ENCODE results near the gene LHFPL3. TPM values are rescaled to one million over a fixed set of nuclear protein-coding genes. Genes with fewer than 3 reads are reported as not detected.

The LHFPL3 gene
- total and polyA plus RNA-seq, 2 donors (not counting 1 experiment from before 2014, with no cell fraction given) = not detected

GRCh38 chr7:104397442-104397841, 69.0 kb downstream of the LHFPL3 start:
- no CpG with 5 or more reads among the region's 4 CpGs for WGBS (ENCODE audit: insufficient coverage)
- H3K27me3 Mint-ChIP-seq = peaks cover 14% of the 10 kb centered on the region
- no peaks in the 10 kb centered on the region for H3K9me3 Mint-ChIP-seq (ENCODE audit: insufficient read depth)
- H3K4me3 Mint-ChIP-seq = no peak overlapping the region
- TF ChIP-seq CTCF (IDR thresholded peaks at IDR 0.05) (no peak), EZH2 (IDR thresholded peaks at IDR 0.05; ENCODE audit: borderline replicate concordance, insufficient read depth, low read depth, low read length, poor library complexity, severe bottlenecking) (no peak)
- Histone ChIP-seq H3K4me1 (ENCODE audit: control insufficient read depth in 2 of 2, insufficient read depth in 2 of 2, low read length in 2 of 2) (no peaks in the 10 kb centered on the region), H3K36me3 (replicated peaks in 1 of 2; ENCODE audit: control extremely low read depth in 1 of 2, control insufficient read depth in 1 of 2, extremely low read depth in 1 of 2, insufficient read depth in 2 of 2, low read length in 1 of 2) (no peaks in the 10 kb centered on the region), H3K27ac (ENCODE audit: low read length in 2 of 2) (no peak overlapping the region), H3K4me2 (replicated peaks; ENCODE audit: low read depth, low read length, poor library complexity, severe bottlenecking) (no peak overlapping the region), H3K9ac (ENCODE audit: low read length) (no peak overlapping the region), H2AFZ (ENCODE audit: insufficient read depth, low read depth, low read length, poor library complexity, severe bottlenecking) (no peak overlapping the region), H3K4me3 (ENCODE audit: control extremely low read depth in 1 of 5, extremely low read depth in 1 of 5, insufficient read depth in 1 of 5, low read depth in 2 of 5, low read length in 4 of 5) (no peak overlapping the region), H4K20me1 (ENCODE audit: control insufficient read depth, insufficient read depth, low read length, poor library complexity, severe bottlenecking) (no peaks in the 10 kb centered on the region), H3K79me2 (ENCODE audit: control insufficient read depth, insufficient read depth, low read length) (no peaks in the 10 kb centered on the region), H3K9me3 (ENCODE audit: control extremely low read depth in 1 of 3, control insufficient read depth in 2 of 3, insufficient read depth in 1 of 3, low read length in 2 of 3) (no peaks in the 10 kb centered on the region), H3K27me3 (replicated peaks in 1 of 4; ENCODE audit: control extremely low read depth in 1 of 4, control insufficient read depth in 3 of 4, insufficient read depth in 4 of 4, low read length in 3 of 4) (no peaks in the 10 kb centered on the region)
- intact Hi-C loops (cut with micrococcal nuclease) = no loop called here
- POLR2A ChIA-PET = no interaction called here
- H3K27ac Mint-ChIP-seq = no peak overlapping the region
- CTCF ChIA-PET = no interaction called here
- H3K4me1 Mint-ChIP-seq = no peaks in the 10 kb centered on the region
- DNase-seq (no peak), ATAC-seq (ENCODE audit: low read depth) (no peak)

GRCh38 chr7:104408371-104408770, 80.0 kb downstream of the LHFPL3 start:
- H3K9me3 Mint-ChIP-seq (ENCODE audit: insufficient read depth) = peaks cover 2% of the 10 kb centered on the region
- H2AFZ ChIP-seq (ENCODE audit: insufficient read depth, low read depth, low read length, poor library complexity, severe bottlenecking) = no peak overlapping the region
- WGBS (ENCODE audit: insufficient coverage) = no CpG with 5 or more reads among the region's 1 CpG
- CTCF ChIA-PET = no interaction called here
- peaks cover 0 to 3% (median 0%) of the 10 kb centered on the region in 3 donors for H3K9me3 ChIP-seq (ENCODE audit: control extremely low read depth in 1 of 3, control insufficient read depth in 2 of 3, insufficient read depth in 1 of 3, low read length in 2 of 3)
- DNase-seq = no peak
- H4K20me1 ChIP-seq (ENCODE audit: control insufficient read depth, insufficient read depth, low read length, poor library complexity, severe bottlenecking) = no peaks in the 10 kb centered on the region
- no peak overlapping the region for H3K4me3 ChIP-seq (ENCODE audit: control extremely low read depth in 1 of 5, extremely low read depth in 1 of 5, insufficient read depth in 1 of 5, low read depth in 2 of 5, low read length in 4 of 5)
- H3K27me3 ChIP-seq (replicated peaks in 1 of 4; ENCODE audit: control extremely low read depth in 1 of 4, control insufficient read depth in 3 of 4, insufficient read depth in 4 of 4, low read length in 3 of 4) = peaks cover 0 to 3% (median 0%) of the 10 kb centered on the region in 4 experiments
- no peaks in the 10 kb centered on the region for H3K79me2 ChIP-seq (ENCODE audit: control insufficient read depth, insufficient read depth, low read length)
- no peak overlapping the region for H3K4me2 ChIP-seq (replicated peaks; ENCODE audit: low read depth, low read length, poor library complexity, severe bottlenecking)
- H3K9ac ChIP-seq (ENCODE audit: low read length) = no peak overlapping the region
- intact Hi-C loops (cut with micrococcal nuclease) = no loop called here
- no peaks in the 10 kb centered on the region for H3K4me1 Mint-ChIP-seq
- TF ChIP-seq EZH2 (IDR thresholded peaks at IDR 0.05; ENCODE audit: borderline replicate concordance, insufficient read depth, low read depth, low read length, poor library complexity, severe bottlenecking) = no peak
- no peak overlapping the region for H3K4me3 Mint-ChIP-seq
- no peak overlapping the region for H3K27ac ChIP-seq (ENCODE audit: low read length in 2 of 2)
- no peaks in the 10 kb centered on the region for H3K4me1 ChIP-seq (ENCODE audit: control insufficient read depth in 2 of 2, insufficient read depth in 2 of 2, low read length in 2 of 2)
- POLR2A ChIA-PET = no interaction called here
- H3K36me3 ChIP-seq (replicated peaks in 1 of 2; ENCODE audit: control extremely low read depth in 1 of 2, control insufficient read depth in 1 of 2, extremely low read depth in 1 of 2, insufficient read depth in 2 of 2, low read length in 1 of 2) = no peaks in the 10 kb centered on the region
- no peak for ATAC-seq (ENCODE audit: low read depth)
- H3K27me3 Mint-ChIP-seq = no peaks in the 10 kb centered on the region
- H3K27ac Mint-ChIP-seq = no peak overlapping the region

All from B cell (primary cell).